BJ (cell line): Measurements from ENCODE around the gene B4GALT2. TPM values are rescaled to one million over a fixed set of nuclear protein-coding genes. Genes with fewer than 3 reads are reported as not detected.

Source experiments
- CTCF ChIA-PET: fragments of 350-600 bp; formaldehyde crosslinking; extraction: SDS; loops from one replicate; lab custom pipeline; 2021; ENCODE audit warnings: antibody characterized with exemption, inconsistent platforms; lab: Yijun Ruan, JAX
- POLR2A ChIA-PET: fragments of 300-600 bp; sonication (Branson Sonifier 250); formaldehyde crosslinking; extraction: SDS; loops from one replicate; lab custom pipeline; 2021; ENCODE audit warnings: antibody characterized with exemption; lab: Charles Lee
- DNase-seq: peaks from one replicate; pipeline ENCODE4 v3.0.0-alpha.2; 2011; ENCODE audit warnings: low read depth
- H3K27me3 ChIP-seq: 2 replicates; pipeline ENCODE4 v1.6.0; 2011; ENCODE audit warnings: low read length; ENCODE audit not compliant: control insufficient read depth, insufficient read depth
- H3K36me3 ChIP-seq: 2 replicates; pipeline ENCODE4 v1.5.1; 2011; ENCODE audit warnings: low read length; ENCODE audit not compliant: control insufficient read depth, insufficient read depth
- H3K4me3 ChIP-seq: 2 replicates; pipeline ENCODE4 v1.5.1; 2011; ENCODE audit warnings: low read depth, mild to moderate bottlenecking, control low read depth, low read length
- polyA plus RNA-seq: library from polyadenylated mRNA; depleted of rRNA; stranded (reverse); fragments of >200 nt; gene quantifications from 2 replicates; pipeline ENCODE4 v1.2.3, GENCODE V29; 2011
- TF ChIP-seq, protein P1 (sequence below): IDR thresholded peaks from 2 replicates; pipeline ENCODE4 v1.5.1; 2011; ENCODE audit warnings: low read depth, mild to moderate bottlenecking, control low read depth, inconsistent platforms, low read length, moderate library complexity; ENCODE audit not compliant: insufficient read depth

Gene B4GALT2
- polyA plus RNA-seq, 1 experiment: 82.2 TPM

DNA sequence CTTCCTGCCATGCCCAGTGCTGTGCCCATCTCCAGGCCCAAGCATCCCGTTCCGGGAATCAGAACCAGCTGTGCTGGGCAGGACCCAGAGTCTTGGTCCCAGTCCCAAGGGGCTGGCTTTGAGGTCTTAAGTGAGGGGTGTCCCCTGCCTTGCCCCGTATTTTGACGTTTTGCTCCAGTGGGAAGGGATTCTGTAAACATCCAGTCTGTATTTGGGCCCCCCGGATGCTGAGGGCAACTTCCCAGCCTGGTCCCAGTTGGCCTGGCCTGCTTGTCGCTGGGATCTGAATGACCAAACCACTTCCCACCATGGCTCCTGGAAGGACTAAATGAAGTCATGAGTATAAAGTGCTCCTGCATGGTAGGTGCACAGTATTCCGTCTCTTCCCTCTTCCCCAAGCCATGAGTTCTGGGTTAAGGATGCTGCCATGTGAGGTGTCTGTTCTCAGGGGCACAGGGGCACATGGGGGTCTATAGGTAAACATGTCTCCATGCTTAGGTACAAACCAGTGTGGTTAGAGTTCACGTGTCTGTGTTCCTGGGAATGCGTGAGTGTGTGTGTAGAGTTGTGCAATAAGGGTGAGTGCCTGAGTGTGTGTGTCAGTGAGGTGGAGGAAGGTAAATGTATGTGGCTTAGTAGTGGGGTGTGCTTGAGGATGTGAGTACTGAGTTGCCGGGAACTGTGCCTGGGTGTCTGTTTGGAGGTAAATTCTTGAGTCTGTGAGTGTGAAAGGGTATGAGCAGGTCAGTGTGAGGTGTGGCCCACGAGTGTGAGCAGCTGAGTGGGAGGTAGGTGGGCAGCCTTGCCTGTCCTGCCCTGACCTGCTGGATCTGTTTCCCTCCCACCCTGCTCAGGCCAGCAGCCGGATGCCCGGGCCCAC, 1.5 kb downstream of the B4GALT2 start:
- ChIA-PET POLR2A (no interaction called here), CTCF (interaction anchor here (0.7 to 1.3 kb wide), 2 partner anchors 9 to 45 kb away, joined by 3 read pairs; no protein-coding TSS in a partner anchor)
- Histone ChIP-seq H3K27me3 (no peaks in the 10 kb centered on the region), H3K36me3 (peaks cover 20% of the 10 kb centered on the region), H3K4me3 (peak overlapping the region; percentile 68)
- no peak for DNase-seq
- TF ChIP-seq, protein P1, sequence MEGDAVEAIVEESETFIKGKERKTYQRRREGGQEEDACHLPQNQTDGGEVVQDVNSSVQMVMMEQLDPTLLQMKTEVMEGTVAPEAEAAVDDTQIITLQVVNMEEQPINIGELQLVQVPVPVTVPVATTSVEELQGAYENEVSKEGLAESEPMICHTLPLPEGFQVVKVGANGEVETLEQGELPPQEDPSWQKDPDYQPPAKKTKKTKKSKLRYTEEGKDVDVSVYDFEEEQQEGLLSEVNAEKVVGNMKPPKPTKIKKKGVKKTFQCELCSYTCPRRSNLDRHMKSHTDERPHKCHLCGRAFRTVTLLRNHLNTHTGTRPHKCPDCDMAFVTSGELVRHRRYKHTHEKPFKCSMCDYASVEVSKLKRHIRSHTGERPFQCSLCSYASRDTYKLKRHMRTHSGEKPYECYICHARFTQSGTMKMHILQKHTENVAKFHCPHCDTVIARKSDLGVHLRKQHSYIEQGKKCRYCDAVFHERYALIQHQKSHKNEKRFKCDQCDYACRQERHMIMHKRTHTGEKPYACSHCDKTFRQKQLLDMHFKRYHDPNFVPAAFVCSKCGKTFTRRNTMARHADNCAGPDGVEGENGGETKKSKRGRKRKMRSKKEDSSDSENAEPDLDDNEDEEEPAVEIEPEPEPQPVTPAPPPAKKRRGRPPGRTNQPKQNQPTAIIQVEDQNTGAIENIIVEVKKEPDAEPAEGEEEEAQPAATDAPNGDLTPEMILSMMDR: no peak

DNA sequence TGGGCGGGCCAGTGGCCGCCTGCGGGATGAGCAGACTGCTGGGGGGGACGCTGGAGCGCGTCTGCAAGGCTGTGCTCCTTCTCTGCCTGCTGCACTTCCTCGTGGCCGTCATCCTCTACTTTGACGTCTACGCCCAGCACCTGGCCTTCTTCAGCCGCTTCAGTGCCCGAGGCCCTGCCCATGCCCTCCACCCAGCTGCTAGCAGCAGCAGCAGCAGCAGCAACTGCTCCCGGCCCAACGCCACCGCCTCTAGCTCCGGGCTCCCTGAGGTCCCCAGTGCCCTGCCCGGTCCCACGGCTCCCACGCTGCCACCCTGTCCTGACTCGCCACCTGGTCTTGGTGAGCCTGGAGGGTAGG, 2.1 kb downstream of the B4GALT2 start:
- Histone ChIP-seq H3K36me3 (peaks cover 20% of the 10 kb centered on the region), H3K27me3 (no peaks in the 10 kb centered on the region), H3K4me3 (no peak overlapping the region)
- TF ChIP-seq, protein P1: no peak
- ChIA-PET CTCF (no interaction called here), POLR2A (no interaction called here)
- no peak for DNase-seq

DNA sequence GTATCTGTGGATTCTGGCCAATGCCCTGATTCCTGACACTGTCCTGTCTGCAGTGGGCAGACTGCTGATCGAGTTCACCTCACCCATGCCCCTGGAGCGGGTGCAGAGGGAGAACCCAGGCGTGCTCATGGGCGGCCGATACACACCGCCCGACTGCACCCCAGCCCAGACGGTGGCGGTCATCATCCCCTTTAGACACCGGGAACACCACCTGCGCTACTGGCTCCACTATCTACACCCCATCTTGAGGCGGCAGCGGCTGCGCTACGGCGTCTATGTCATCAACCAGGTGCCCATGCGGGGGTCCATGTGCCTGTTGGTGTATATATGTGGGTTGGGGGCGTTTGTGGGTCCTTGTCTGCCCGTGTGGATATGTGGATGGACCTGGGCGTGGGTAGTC, 2.6 kb downstream of the B4GALT2 start:
- CTCF ChIA-PET: no interaction called here
- POLR2A ChIA-PET: no interaction called here
- H3K4me3 ChIP-seq: no peak overlapping the region
- no peaks in the 10 kb centered on the region for H3K27me3 ChIP-seq
- H3K36me3 ChIP-seq: peaks cover 20% of the 10 kb centered on the region
- no peak for DNase-seq
- TF ChIP-seq, protein P1: no peak

DNA sequence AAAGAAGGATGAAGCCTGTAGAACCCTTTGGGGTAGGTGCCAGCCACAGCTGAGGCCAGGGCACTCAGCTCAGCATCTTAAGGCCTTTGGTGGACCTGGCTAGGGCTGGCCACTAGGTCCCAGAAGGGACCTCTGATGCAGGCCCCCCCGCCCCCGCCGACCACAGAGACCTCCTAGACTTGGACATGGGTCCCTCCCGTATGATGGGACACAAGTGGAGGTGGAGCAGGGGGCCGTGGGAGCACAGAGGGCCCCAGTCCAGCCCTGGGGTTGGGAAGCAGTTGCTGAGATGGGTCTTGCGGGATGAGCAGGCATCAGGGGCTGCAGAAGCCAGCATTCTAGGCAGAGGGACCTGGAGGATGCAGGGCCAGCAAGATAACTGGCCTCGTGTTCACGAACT, 3.2 kb downstream of the B4GALT2 start:
- POLR2A ChIA-PET: no interaction called here
- peaks cover 17% of the 10 kb centered on the region for H3K36me3 ChIP-seq
- CTCF ChIA-PET: no interaction called here
- no peak overlapping the region for H3K4me3 ChIP-seq
- TF ChIP-seq, protein P1: no peak
- no peaks in the 10 kb centered on the region for H3K27me3 ChIP-seq
- no peak for DNase-seq

DNA sequence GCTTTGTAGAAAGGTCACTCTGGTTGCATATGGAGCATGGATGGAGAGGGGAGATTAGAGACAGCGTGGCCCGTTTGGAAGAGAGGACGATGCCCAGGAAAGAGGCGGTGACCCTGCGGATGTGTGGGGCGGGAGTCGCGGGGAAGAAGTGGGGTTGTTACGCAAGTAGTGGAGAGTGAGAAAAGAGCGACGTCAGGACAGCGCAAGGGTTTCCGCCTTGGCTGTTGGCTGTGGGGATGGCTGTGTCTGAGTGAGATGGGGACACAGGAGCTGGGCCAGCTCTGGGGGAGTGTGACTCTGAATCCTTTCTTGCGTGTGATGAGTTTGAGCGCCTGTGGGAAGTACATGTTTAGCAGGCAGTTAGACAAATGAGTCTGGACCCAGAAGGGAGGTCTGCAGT, 3.8 kb downstream of the B4GALT2 start:
- Histone ChIP-seq H3K4me3 (no peak overlapping the region), H3K27me3 (no peaks in the 10 kb centered on the region), H3K36me3 (peaks cover 15% of the 10 kb centered on the region)
- DNase-seq: no peak
- TF ChIP-seq, protein P1: no peak
- CTCF ChIA-PET: no interaction called here
- POLR2A ChIA-PET: no interaction called here
